HCT116 (cell line): ENCODE data around the gene ZRANB1. TPM values are rescaled to one million over a fixed set of nuclear protein-coding genes. Genes with fewer than 3 reads are reported as not detected.

Experiments
- ATAC-seq: fragments of 200-7000 bp; cut with Tn5 transposase; 2 replicates; pipeline ENCODE4 v1.9.1; 2020; ENCODE audit warnings: mild to moderate bottlenecking, moderate library complexity
- BruUV-seq: library from RNA; stranded (reverse); fragments of 400-500 nt; replicated peaks from 2 replicates; lab custom pipeline; 2021; lab: Mats Ljungman, UMichigan
- CTCF ChIA-PET: fragments of 300-600 bp; sonication (Branson Sonifier 250); formaldehyde crosslinking; loops from one replicate; lab custom pipeline; 2021; ENCODE audit warnings: antibody characterized with exemption; lab: Charles Lee
- POLR2A ChIA-PET: fragments of 300-600, 350-600 bp; sonication (Branson Sonifier 250); formaldehyde crosslinking; loops from one replicate; lab custom pipeline; 2021; ENCODE audit warnings: antibody characterized with exemption; lab: Charles Lee
- RAD21 ChIA-PET, 2 experiments: fragments of 300-600 bp; sonication (Branson Sonifier 250); formaldehyde crosslinking; loops; one replicate each; lab custom pipeline; 2023; ENCODE audit warnings: low total read pairs in 2 of 2; ENCODE audit not compliant: uncharacterized antibody in 2 of 2, unreplicated experiment in 2 of 2, low non-redundant PET in 1 of 2; lab: Charles Lee
- DNase-seq: peaks from one replicate; pipeline ENCODE4 v3.0.0-alpha.2; 2010; ENCODE audit warnings: low read depth, low spot score
- H2AFZ ChIP-seq: fragments of 200-600 bp; shearing (Covaris generic), sonication (generic); 2 replicates; pipeline ENCODE4 v1.6.1; 2017; ENCODE audit warnings: low read depth, mixed run types, mixed read lengths, antibody characterized with exemption, low read length; ENCODE audit not compliant: poor library complexity, severe bottlenecking
- H3K27ac ChIP-seq: 2 replicates; pipeline ENCODE4 v1.5.1; 2012; ENCODE audit warnings: low read depth, low read length
- H3K27me3 ChIP-seq: fragments of 200-600 bp; sonication (generic); 2 replicates; pipeline ENCODE4 v1.6.1; 2016; ENCODE audit warnings: mixed run types, low read length, mixed read lengths; ENCODE audit not compliant: insufficient read depth
- H3K36me3 ChIP-seq, 2 experiments: fragments of 200-500 bp in 1 of 2; fragments of 200-600 bp in 1 of 2; sonication (Bioruptor generic) in 1 of 2; sonication (generic) in 1 of 2; 2 replicates each; pipeline versions ENCODE4 v1.5.1 to v1.6.1; 2014 to 2016; ENCODE audit warnings: low read length in 2 of 2, inconsistent platforms in 1 of 2, mixed read lengths in 1 of 2, mixed run types in 1 of 2; ENCODE audit not compliant: insufficient read depth in 2 of 2, control insufficient read depth in 1 of 2
- H3K4me1 ChIP-seq, 2 experiments: fragments of 200-600 bp in 1 of 2; sonication (generic) in 1 of 2; 2 replicates each; pipeline versions ENCODE4 v1.5.1 to v1.6.1; 2012 to 2017; ENCODE audit warnings: low read length in 2 of 2, inconsistent platforms in 1 of 2, mild to moderate bottlenecking in 1 of 2, mixed read lengths in 1 of 2, mixed run types in 1 of 2, moderate library complexity in 1 of 2; ENCODE audit not compliant: insufficient read depth in 2 of 2, control insufficient read depth in 1 of 2
- H3K4me2 ChIP-seq: fragments of 200-600 bp; sonication (generic); 2 replicates; pipeline ENCODE4 v1.6.1; 2017; ENCODE audit warnings: mixed run types, low read length, mixed read lengths
- H3K4me3 ChIP-seq, 2 experiments: fragments of 200-600 bp in 1 of 2; sonication (generic) in 1 of 2; replicated peaks in 1 of 2; 2 replicates each; pipeline ENCODE4 v1.5.1; 2011 to 2016; ENCODE audit warnings: low read length in 2 of 2, control low read depth in 1 of 2, low read depth in 1 of 2, mild to moderate bottlenecking in 1 of 2, mixed read lengths in 1 of 2, mixed run types in 1 of 2
- H3K79me2 ChIP-seq: fragments of 200-600 bp; sonication (generic); 2 replicates; pipeline ENCODE4 v1.6.1; 2017; ENCODE audit warnings: mild to moderate bottlenecking, mixed run types, low read length, moderate library complexity, mixed read lengths; ENCODE audit not compliant: insufficient read depth
- H3K9ac ChIP-seq: fragments of 200-600 bp; sonication (generic); 2 replicates; pipeline ENCODE4 v1.6.1; 2016; ENCODE audit warnings: low read length, mixed read lengths
- H3K9me2 ChIP-seq: fragments of 200-600 bp; sonication (generic), shearing (Covaris generic); 2 replicates; pipeline ENCODE4 v1.6.1; 2017; ENCODE audit warnings: mixed run types, mild to moderate bottlenecking, moderate library complexity; ENCODE audit not compliant: insufficient read depth
- H3K9me3 ChIP-seq, 2 experiments: fragments of 200-500 bp in 1 of 2; fragments of 200-600 bp in 1 of 2; sonication (Bioruptor generic) in 1 of 2; sonication (generic) in 1 of 2; 2 replicates each; pipeline ENCODE4 v1.6.1; 2014 to 2017; ENCODE audit warnings: low read length in 2 of 2, mixed read lengths in 2 of 2, inconsistent platforms in 1 of 2, low read depth in 1 of 2, mild to moderate bottlenecking in 1 of 2, mixed run types in 1 of 2, moderate library complexity in 1 of 2; ENCODE audit not compliant: control insufficient read depth in 1 of 2, insufficient read depth in 1 of 2
- H4K20me1 ChIP-seq: fragments of 200-600 bp; sonication (generic), shearing (Covaris generic); 2 replicates; pipeline ENCODE4 v1.6.1; 2017; ENCODE audit warnings: mixed run types, mild to moderate bottlenecking, moderate library complexity; ENCODE audit not compliant: insufficient read depth
- EZH2phosphoT487 ChIP-seq: fragments of 200-600 bp; IDR thresholded peaks from 2 replicates; pipeline ENCODE4 v1.6.1; 2018; ENCODE audit warnings: antibody characterized with exemption, borderline replicate concordance
- FOSL1 ChIP-seq: IDR thresholded peaks from 2 replicates; pipeline ENCODE4 v1.6.1; 2012; ENCODE audit warnings: low read depth
- intact Hi-C: fragments of 100-400 bp; cut with micrococcal nuclease; formaldehyde crosslinking; loops from 2 replicates; pipeline ENCODE4 v1.10.0; 2022
- total RNA-seq: library from RNA; stranded (reverse); gene quantifications from one replicate; pipeline ENCODE4 v1.2.1, GENCODE V29; 2021; ENCODE audit not compliant: unreplicated experiment
- TF ChIP-seq, protein P1 (sequence below): IDR thresholded peaks from 2 replicates; pipeline ENCODE4 v1.6.1; 2012; ENCODE audit warnings: low read depth

The ZRANB1 gene
- total RNA-seq, 1 experiment from 2014 or later, result 23.9 TPM

DNA sequence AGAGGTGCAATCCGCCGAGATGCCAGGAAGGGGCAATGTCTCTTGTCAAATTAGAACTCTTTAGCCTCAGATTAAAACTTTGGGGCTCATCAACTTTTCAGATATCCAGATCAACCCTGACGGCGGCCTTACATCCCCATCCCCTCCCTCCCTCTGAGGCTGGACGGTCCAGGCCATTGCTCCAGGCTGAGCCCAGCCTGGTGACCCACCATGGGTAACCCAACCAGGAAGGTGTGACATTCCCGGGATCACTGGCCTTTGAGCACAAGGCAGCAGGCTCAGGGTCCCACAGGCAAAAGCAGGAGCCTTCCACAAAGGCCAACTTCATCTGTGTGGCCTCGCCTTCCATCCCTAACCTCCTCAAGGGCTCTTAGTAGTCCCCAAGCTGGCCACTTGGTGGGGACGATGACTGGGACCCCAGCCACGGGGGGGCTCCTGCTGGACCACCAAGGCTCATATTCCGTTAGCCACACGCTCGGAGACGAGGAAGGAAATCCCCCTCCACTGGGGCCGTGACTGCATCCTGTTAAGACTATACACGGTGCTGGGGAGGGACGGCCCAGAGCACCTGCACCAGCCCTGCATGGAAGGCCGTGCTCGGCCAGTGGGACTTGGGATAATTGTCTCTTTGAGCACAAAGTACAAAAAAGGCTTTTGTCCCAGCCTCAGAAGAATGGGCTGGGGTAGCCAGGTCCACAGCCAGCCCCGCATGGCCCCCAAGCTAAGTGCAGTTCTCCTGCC is 62.8 kb downstream of the ZRANB1 start:
- peaks cover 45% of the 10 kb centered on the region; the same call in 1 of the 2 replicates for H3K79me2 ChIP-seq

More for the DNA sequence above, 62.8 kb downstream of the ZRANB1 start:
- TF ChIP-seq FOSL1, result no peak
- no peak for TF ChIP-seq EZH2phosphoT487
- TF ChIP-seq, protein P1, sequence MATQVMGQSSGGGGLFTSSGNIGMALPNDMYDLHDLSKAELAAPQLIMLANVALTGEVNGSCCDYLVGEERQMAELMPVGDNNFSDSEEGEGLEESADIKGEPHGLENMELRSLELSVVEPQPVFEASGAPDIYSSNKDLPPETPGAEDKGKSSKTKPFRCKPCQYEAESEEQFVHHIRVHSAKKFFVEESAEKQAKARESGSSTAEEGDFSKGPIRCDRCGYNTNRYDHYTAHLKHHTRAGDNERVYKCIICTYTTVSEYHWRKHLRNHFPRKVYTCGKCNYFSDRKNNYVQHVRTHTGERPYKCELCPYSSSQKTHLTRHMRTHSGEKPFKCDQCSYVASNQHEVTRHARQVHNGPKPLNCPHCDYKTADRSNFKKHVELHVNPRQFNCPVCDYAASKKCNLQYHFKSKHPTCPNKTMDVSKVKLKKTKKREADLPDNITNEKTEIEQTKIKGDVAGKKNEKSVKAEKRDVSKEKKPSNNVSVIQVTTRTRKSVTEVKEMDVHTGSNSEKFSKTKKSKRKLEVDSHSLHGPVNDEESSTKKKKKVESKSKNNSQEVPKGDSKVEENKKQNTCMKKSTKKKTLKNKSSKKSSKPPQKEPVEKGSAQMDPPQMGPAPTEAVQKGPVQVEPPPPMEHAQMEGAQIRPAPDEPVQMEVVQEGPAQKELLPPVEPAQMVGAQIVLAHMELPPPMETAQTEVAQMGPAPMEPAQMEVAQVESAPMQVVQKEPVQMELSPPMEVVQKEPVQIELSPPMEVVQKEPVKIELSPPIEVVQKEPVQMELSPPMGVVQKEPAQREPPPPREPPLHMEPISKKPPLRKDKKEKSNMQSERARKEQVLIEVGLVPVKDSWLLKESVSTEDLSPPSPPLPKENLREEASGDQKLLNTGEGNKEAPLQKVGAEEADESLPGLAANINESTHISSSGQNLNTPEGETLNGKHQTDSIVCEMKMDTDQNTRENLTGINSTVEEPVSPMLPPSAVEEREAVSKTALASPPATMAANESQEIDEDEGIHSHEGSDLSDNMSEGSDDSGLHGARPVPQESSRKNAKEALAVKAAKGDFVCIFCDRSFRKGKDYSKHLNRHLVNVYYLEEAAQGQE, result no peak
- no peaks in the 10 kb centered on the region for H3K27me3 ChIP-seq
- H3K9me2 ChIP-seq, result no peaks in the 10 kb centered on the region
- H3K4me3 ChIP-seq, result no peak overlapping the region
- ATAC-seq (no peak), DNase-seq (no peak)
- ChIA-PET RAD21 (no interaction called here), POLR2A (no interaction called here), CTCF (no interaction called here)
- H2AFZ ChIP-seq, result no peak overlapping the region
- H3K36me3 ChIP-seq, result peaks cover 9 to 13% of the 10 kb centered on the region in 2 experiments; a peak in 2 of 4 replicates
- peaks cover 14% of the 10 kb centered on the region; the same call in 1 of the 2 replicates for H4K20me1 ChIP-seq
- no peak overlapping the region for H3K27ac ChIP-seq
- H3K4me2 ChIP-seq, result no peak overlapping the region
- BruUV-seq, result no TSS peak
- intact Hi-C loops, result no loop called here
- no peaks in the 10 kb centered on the region for H3K4me1 ChIP-seq
- H3K9me3 ChIP-seq, result no peaks in the 10 kb centered on the region
- no peak overlapping the region for H3K9ac ChIP-seq
